HG03565 (cell line): ENCODE measurements around the gene STXBP5.
"Not testable (repeated sequence)": the region's sequence is repeated elsewhere in the genome, so short reads cannot be mapped to it uniquely, and the experiment has no call there.

Source experiments
- ATAC-seq: cut with Tn5 transposase; IDR thresholded peaks from one replicate; pipeline ENCODE4 v1.9.1; 2021; ENCODE audit warnings: mild to moderate bottlenecking, moderate library complexity; ENCODE audit not compliant: unreplicated experiment

The STXBP5 gene

DNA sequence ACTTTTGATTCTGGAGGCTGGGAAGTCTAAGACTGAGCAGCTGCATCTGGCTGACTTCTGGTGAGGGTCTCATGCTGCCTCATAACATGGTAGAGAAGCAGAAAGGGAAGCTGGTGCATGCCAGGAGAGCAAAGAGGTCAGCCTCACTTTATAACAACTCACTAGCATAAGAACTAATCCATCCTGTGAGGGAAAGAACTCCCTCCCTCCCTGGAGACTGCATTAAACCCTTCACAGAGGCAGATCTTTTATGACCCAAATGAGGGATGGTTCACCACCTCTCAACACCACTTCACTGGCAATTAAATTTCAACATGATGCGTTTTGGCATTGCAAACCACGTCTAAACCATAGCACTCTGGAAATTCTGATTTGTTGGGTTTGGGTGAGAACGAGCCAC, 33.9 kb downstream of the STXBP5 start:
- no peak for ATAC-seq

DNA sequence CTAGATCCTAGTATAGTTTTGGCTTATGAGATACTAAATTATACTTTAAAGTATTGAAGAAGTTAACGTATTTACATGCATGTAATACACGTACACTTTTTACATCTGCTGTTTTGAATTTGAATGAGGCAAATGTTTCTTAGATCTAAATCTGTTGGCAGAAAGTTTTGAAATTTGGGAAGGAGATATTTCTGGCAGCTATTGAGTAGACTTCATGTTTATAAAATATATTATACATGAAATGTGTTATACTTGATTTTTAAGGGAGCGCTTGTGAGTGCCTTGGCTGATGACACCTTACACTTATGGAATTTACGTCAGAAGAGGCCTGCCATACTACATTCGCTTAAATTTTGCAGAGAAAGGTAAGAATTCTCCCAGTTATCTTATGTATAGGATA, 34.7 kb downstream of the STXBP5 start:
- ATAC-seq: no peak

DNA sequence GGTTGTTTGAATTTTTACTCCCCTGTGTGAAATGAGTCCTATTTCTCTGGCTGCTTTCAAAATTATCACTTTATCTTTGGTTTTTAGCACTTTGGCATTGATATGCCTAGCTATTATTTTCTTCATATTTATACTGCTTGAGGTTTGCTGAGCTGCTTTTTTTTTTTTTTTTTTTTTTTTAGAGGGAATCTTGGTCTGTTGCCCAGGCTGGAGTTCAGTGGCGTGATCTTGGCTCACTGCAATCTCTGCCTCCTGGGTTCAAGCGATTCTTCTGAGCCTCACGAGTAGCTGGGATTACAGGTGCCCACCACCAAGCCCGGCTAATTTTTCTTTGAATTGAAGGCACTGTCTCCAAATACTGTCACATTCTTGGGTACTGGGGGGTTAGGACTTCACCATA, 40.6 kb downstream of the STXBP5 start:
- ATAC-seq: no peak

DNA sequence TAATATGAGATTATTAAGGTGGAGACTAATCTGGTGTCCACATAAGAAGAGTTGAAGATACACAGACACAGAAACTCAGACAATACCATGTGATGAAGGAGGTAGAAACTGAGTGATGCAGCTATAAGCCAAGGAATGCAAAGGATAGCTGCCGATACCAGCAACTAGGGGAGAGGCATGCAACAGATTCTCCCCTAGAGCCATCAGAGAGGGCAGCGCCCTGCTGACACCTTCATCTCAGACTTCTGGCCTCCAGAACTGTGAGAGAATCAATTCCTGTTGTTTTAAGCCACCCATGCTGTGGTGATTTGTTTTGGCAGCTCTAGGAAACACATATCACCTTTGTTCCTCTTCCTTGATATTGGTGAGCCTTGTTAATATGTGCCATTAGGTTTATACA, 41.5 kb downstream of the STXBP5 start:
- ATAC-seq: no peak

DNA sequence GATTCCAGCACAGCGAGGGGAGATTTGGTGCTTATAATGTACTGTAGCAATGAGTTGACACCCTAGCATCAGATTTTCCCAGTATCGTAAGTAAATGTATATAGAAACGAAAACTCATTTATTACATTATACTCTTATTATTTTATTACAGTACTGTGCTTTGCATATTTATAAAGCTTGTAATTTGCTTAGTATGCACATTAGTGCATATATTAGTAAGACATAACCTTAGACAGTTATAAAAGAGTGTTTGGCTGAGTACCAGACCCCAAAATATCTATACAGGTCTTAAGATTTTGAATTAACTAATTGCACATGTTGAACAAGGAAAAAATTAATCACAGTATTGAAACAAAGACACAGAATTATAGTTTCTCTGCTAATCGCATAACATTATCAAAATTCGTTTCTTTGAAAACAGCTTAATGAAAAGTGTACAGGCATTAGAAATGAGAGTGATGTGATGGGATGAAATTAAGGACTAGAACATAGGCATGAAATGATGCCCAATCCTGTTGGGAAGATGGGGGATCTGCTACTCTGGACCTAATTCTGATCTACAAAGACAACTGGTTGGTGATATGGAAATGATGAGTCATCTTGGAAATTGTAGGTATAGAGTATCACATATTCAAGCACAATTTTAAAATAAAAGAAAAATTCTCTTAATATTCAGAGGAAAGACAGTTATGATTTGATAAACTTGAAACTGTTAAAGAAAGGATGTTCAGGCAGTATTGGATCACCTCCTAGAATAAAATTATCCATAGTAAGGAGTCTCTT, 42.8 kb downstream of the STXBP5 start:
- no peak for ATAC-seq

DNA sequence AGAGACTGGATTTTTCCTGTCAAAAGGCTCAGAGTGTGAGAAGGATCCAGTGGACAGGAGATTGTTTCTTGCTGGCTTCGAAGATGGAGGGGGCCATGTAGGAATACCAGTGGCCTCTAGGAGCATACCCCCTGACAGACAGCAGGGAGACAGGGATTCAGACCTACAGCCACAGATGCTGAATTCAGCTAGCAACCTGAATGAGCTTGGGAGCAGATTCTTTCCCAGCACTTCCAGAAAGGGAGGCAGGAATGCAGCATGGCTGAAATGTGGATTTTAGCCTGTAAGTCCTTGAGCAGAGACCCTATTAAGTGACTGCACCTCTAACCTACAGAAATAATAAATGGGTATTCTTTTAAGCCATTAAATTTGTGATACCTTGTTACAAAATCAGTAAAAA, 44.6 kb downstream of the STXBP5 start:
- ATAC-seq: no peak

DNA sequence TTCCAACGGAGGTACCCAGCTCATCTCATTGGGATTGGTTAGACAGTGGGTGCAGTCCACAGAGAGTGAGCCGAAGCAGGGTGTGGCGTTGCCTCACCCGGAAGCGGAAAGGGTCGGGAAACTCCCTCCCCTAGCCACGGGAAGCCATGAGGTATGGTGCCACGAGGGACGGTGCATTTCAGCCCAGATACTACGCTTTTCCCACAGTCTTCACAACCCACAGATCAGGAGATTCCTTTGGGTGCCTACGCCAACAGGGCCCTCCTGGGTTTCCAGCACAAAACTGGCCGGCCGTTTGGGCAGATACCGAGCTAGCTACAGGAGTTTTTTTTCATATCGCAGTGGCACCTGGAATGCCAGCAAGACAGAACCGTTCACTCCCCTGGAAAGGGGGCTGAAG, 46.9 kb downstream of the STXBP5 start:
- ATAC-seq: no peak

DNA sequence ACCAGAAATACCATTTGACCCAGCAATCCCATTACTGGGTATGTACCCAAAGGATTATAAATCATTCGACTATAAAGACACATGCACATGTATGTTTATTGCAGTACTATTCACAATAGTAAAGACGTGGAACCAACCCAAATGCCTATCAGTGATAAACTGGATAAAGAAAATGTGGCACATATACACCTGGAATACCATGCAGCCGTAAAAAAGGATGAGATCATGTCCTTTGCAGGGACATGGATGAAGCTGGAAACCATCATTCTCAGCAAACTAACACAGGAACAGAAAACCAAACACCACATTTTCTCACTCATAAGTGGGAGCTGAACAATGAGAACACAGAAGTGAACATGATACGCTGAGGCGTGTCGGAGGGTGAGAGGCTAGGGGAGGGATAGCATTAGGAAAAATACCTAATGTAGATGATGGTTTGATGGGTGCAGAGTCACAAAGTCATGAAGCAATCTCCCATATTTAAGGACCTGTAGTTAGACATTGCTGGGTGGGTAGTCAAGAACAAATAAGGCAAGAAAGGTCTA, 50.8 kb downstream of the STXBP5 start:
- ATAC-seq: not testable (repeated sequence)

DNA sequence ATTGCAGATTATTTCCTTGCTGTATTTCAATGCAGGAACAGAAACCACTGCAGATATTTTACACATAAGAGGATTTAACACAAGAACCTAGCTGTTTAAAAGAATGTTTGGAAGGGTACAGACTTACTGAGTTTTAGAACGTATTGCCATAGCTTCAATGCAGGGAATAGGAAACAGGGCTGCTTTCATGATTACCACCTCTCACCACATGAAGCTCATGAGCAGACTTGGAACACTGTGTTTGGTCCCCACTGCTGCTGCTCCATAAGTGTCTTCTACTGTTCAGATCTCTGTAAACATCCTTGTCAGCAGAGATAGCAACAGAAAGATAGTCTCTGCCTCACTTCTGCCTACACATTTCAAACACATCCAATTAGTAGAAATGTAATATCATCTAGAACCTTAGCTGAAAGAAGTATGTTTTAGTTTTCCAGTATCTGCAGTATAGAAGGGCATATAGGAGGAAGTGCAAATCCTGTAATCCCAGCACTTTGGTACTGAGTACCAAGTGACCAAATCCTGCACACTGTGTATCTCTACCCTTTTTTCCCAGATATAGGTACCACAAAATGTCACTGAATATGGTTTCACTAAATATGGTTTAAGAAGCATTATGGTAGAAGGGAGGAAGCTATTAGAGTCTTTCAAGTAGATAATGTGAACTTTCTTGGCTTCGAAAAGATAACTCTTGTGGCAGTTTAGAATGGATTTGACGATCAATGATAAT, 51.9 kb downstream of the STXBP5 start:
- ATAC-seq: no peak

DNA sequence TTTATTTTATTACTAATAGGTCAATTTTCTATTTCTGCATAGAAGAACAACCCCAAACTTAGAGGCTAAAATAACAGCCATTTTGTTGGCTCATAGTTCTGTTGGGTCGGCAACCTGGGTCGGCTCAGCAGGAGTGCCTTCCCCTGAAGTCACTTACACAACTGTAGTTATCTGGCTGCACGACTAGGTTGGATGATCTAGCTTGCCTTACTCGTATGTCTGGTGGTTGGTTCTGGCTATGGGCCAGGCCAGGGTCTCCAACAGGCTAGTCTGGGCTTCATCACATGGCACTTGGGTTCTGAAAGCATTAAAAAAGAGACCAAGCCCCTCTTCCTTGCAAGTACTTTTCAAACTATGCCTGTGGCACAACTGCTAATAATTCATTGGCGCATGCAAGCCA, 53.5 kb downstream of the STXBP5 start:
- no peak for ATAC-seq

DNA sequence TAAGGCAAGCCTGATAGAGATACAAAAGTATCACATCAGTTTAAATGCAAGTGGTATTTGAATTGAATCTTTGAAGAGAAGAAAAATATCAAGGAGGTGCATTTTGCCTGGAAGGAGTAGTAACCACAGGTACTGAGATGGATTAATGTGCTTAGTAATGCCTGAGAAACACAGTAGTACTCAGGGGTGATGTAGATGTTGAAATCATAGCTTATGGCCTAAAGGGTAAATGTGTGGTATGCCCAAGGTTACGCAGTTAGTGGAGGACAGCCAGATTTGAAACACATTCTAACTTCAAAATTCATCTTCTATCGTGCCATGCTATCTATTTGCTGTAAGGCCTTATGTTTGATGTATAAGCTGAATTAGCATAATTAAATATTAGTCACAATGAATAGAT, 55.9 kb downstream of the STXBP5 start:
- ATAC-seq: no peak

DNA sequence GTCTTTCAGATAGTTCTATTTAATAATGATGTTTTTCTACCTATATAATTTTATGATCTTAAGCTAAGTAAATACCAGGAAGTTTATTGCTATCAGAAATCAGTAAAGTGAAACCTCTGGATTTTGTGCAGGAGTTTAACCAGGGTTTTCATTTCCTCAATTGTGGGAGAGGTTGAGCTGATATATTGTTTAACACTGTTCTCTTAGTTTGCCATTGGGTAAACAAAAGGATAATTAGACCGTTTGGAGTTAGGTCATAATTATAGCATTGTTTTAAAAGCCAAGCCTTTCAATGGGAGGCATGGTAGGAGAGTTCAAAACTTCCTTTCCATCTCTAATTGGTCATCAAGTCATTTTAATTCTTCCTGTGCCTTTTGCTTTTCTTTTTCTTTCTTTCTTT, 58.7 kb downstream of the STXBP5 start:
- ATAC-seq: no peak

DNA sequence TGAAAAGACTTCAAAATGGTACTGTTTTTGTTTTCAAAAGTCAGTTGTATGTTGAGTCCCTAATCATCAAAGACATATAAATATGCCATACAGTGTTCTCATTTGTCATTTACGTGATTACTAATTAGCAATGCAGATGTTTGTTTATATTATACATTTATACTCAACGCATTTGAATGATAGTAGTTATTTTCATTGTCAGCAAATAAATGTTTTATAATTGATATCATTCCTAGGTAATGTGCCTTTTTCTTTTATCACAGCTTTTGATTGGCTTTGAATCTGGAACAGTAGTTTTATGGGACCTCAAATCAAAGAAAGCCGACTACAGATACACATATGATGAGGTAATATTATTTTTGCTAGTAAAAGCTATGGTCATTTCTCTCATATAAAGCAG, 62.6 kb downstream of the STXBP5 start:
- no peak for ATAC-seq

DNA sequence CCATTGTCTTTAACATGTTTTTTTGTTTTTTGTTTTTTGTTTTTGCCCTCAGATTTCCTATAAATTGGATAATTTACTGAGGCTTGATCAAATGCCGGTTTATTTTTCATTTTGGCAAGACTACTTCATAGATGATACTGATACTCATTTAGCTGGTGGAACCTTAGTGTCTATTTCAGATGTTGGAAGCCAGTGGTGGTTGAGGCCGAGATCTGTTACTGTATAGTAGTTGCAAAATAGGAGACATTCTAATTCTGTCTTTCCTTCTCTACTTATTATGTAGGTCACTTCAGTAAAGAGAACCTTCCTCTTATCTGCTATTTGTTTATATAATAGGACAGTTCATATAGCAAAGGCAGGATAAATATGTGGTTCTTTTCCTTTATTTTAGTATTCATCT, 63.4 kb downstream of the STXBP5 start:
- no peak for ATAC-seq

DNA sequence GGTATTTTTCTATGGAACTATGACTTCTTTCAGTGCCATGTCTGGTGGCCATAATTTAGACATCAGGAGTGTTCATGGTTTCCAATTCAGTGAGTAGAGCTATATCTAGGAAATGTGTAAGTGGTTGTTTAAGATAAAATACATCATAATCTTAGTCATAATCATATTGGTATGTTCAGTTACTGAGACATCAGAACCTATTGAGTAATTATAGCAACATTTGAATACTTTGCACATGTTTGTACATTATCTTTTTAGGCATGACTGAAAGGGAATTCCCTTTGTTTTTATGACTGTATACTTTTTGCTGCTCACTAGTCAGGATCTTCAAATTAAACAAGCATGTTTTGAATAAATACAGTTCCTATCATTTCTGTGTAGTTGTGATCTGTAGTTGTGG, 64.0 kb downstream of the STXBP5 start:
- ATAC-seq: no peak

DNA sequence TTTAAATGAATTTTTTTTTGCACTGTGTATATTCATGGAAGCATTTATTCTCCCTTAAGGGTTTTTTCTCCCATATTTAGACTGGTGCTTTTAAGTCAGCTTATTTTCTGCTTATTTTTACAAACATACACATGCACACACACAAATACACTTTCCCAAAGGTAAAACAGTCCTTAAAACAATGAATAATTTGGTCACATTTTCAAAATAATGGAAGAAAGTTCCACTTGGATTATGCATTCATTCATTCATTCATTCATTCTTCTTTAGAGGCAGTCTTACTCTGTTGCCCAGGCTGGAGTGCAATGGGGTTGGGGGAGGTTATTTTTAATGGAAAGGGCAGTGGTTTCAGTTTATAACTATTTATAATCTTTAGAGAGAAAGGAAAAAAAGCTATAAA, 69.8 kb downstream of the STXBP5 start:
- no peak for ATAC-seq

DNA sequence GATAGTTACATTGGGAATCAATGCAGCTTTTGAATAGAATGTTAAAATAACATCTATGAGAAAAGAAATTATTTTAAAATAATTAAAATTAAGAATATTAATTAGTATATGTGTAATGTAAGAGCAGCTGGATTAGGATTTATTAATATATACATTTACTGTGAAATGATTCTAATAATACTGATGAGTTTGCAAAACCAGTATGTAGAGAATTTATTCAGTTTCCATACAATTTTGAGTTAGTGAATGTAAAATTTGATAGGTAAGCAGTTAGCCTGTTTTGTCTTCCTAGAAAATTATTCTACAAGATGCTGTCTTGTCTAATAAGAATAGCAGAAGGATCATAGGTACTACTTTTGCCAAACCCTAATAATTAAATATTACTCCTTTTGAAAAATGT, 70.6 kb downstream of the STXBP5 start:
- no peak for ATAC-seq

DNA sequence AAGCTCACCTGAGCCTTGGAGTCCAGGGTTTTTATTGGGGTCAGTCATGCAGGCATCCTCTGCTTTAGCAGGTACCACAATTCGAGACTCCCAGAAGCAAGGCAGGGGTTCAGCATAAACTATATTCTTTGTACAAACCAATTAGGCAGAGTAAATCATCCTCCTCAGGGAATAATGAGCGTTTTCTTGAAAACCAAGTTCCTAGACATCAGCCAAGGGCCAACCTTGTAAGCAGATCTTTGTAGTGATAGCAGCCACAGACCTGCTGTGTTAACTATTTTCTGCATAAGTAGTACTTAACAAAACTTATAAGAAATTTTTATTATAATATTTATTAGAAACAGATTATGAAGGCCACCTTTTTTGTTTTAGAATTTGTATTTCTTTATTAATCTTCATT, 74.7 kb downstream of the STXBP5 start:
- no peak for ATAC-seq

DNA sequence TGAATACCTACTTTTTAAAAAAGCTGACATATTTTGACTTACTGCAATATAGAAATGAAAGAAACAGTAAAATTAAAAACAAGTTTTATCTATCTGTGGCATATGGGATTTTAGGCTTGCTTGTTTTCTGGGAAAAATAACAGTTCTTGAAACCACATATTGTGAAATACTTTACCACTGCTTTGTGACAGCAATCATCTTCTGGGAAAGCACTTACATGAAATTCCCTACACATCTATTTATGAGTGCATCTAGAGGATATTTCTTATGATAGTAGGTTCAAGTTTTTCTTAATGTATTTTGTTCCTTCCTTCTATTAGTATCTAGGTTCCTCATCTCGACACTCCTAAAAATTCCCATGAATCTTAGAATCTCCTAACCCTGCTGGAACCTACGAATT, 75.2 kb downstream of the STXBP5 start:
- no peak for ATAC-seq

DNA sequence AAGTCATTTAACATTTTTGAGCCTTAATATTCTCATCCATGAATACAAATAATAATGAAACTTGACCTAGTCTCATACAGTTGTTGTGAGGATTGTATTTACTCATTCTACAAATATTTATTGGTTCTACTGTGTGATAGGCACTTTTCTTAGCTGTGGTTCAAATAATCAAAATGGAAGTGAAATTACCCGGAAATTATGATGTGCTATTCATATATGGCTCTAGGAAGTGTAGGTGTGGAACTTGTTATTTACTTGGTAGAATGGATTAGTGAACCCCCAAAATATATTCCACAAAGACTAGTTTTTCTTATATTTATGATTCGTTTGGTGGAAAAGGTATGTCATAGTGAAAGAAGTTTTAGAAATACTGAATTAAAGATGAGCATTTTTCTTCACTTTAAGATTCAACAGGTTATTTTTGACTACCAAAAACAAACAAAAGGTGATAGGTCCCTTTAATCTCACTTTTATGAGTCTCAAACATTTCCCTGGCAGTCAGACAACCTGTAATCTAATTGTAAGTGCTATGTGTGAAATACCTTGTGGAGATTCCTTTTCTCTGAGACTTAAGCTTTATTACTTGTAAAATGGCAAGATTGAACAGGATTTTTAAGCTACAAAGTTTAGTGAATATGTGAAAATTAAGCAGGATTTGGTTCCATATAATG, 77.8 kb downstream of the STXBP5 start:
- no peak for ATAC-seq

DNA sequence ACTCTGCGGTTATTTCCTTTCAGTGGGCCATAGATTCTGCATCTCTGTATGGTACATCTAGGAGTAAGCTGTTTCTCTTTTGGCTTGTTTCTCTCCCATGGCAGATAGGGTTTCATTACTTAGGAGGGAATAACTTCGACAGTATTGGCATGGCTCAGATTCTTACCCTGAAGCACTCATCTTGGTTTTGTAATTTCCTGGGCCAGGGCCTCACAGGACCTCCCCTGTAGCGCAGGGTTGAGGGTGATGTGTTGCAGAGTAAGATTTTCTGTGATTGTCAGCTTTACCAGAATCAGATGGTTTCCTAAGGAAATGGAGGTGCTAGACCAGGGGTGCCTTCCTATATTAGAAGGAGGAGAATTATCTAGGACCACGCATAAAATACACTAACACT, 78.3 kb downstream of the STXBP5 start:
- ATAC-seq: no peak

DNA sequence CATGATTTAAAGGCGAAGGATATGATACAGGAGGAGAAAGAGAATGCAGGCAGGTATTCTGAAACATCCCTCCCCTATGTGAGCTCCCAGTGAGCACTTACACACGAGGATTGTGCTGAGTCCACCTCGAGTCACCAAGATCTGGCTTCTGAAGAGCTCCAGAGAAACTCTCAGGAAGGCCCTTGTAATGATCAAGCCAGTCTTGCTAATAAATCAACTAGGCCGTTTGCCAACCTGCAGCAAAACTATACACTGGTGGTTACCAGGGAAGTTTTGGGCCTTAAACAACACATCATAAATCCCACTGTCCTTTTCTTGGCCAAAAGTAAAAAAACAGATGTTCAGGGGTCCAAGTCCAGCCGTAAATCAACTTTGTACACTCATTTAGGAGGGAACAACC, 79.2 kb downstream of the STXBP5 start:
- ATAC-seq: no peak
